NCI-H524 treated with DMSO at 0.1 percent for 48 hours (cell line): Measurements from ENCODE around the gene SRGAP1.
"Not testable (repeated sequence)": the region's sequence is repeated elsewhere in the genome, so short reads cannot be mapped to it uniquely, and the experiment has no call there.

Experiments used
- DNase-seq: peaks from one replicate; lab custom pipeline; 2025; lab: John Stamatoyannopoulos, UW

SRGAP1 gene

GRCh38 chr12:64170730-64171129, 326.2 kb downstream of the SRGAP1 start:
- DNase-seq: no peak

- DNase-seq: no peak
These were observed 327.2 kb downstream of the SRGAP1 start for GRCh38 chr12:64171715-64172114.

GRCh38 chr12:64172143-64172970, 327.9 kb downstream of the SRGAP1 start:
- DNase-seq: no peak

- DNase-seq: no peak
These were observed 329.0 kb downstream of the SRGAP1 start for GRCh38 chr12:64173456-64173855.

GRCh38 chr12:64175254-64175945, 330.9 kb downstream of the SRGAP1 start:
- DNase-seq: no peak

GRCh38 chr12:64177001-64177400, 332.5 kb downstream of the SRGAP1 start:
- DNase-seq: no peak

GRCh38 chr12:64178122-64178521, 333.6 kb downstream of the SRGAP1 start:
- DNase-seq: no peak

GRCh38 chr12:64180951-64181350, 336.5 kb downstream of the SRGAP1 start:
- DNase-seq: no peak

- no peak for DNase-seq
These were observed 337.2 kb downstream of the SRGAP1 start for GRCh38 chr12:64181430-64182291.

GRCh38 chr12:64184216-64184615, 339.7 kb downstream of the SRGAP1 start:
- DNase-seq: no peak

GRCh38 chr12:64186789-64187188, 342.3 kb downstream of the SRGAP1 start:
- no peak for DNase-seq

GRCh38 chr12:64187370-64187769, 342.9 kb downstream of the SRGAP1 start:
- no peak for DNase-seq

- no peak for DNase-seq
These were observed 343.3 kb downstream of the SRGAP1 start for GRCh38 chr12:64187794-64188193.

GRCh38 chr12:64189530-64189929, 345.0 kb downstream of the SRGAP1 start:
- DNase-seq: no peak

- no peak for DNase-seq
These were observed 345.6 kb downstream of the SRGAP1 start for GRCh38 chr12:64190140-64190539.

GRCh38 chr12:64192644-64193444, 348.3 kb downstream of the SRGAP1 start:
- no peak for DNase-seq

GRCh38 chr12:64193931-64194330, 349.4 kb downstream of the SRGAP1 start:
- DNase-seq: no peak

GRCh38 chr12:64194333-64195149, 350.0 kb downstream of the SRGAP1 start:
- no peak for DNase-seq

GRCh38 chr12:64195841-64196240, 351.3 kb downstream of the SRGAP1 start:
- not testable (repeated sequence) for DNase-seq

- no peak for DNase-seq
These were observed 358.5 kb downstream of the SRGAP1 start for GRCh38 chr12:64203036-64203435.

- no peak for DNase-seq
These were observed 359.3 kb downstream of the SRGAP1 start for GRCh38 chr12:64203775-64204174.
